Neuronal stem cell (in vitro differentiated cells): ENCODE measurements around the gene CALML4.
"Not testable (repeated sequence)": the region's sequence is repeated elsewhere in the genome, so short reads cannot be mapped to it uniquely, and the experiment has no call there.

ENCODE experiments used
- DNase-seq: peaks from one replicate; pipeline ENCODE4 v3.0.0-alpha.2; 2013; ENCODE audit warnings: low spot score
- H2AFZ ChIP-seq: one replicate; pipeline ENCODE4 v1.6.1; 2013; ENCODE audit warnings: mild to moderate bottlenecking, low read length, inconsistent platforms
- H2AK5ac ChIP-seq: 2 replicates; pipeline ENCODE4 v1.6.1; 2013; ENCODE audit warnings: low read depth, mild to moderate bottlenecking, inconsistent platforms, low read length, moderate library complexity, mixed read lengths
- H2BK120ac ChIP-seq: 2 replicates; pipeline ENCODE4 v1.6.1; 2013; ENCODE audit warnings: low read depth, mild to moderate bottlenecking, inconsistent platforms, low read length, moderate library complexity, mixed read lengths
- H2BK12ac ChIP-seq: one replicate; pipeline ENCODE4 v1.6.1; 2013; ENCODE audit warnings: low read length, inconsistent platforms
- H2BK15ac ChIP-seq: 2 replicates; pipeline ENCODE4 v1.6.1; 2013; ENCODE audit warnings: mild to moderate bottlenecking, low read length, inconsistent platforms, mixed read lengths
- H2BK5ac ChIP-seq: one replicate; pipeline ENCODE4 v1.6.1; 2013; ENCODE audit warnings: inconsistent platforms, mild to moderate bottlenecking, low read length, moderate library complexity
- H3K14ac ChIP-seq: one replicate; pipeline ENCODE4 v1.6.1; 2013; ENCODE audit warnings: low read length, inconsistent platforms
- H3K18ac ChIP-seq: 2 replicates; pipeline ENCODE4 v1.6.1; 2013; ENCODE audit warnings: low read length, inconsistent platforms
- H3K23ac ChIP-seq: 2 replicates; pipeline ENCODE4 v1.6.1; 2013; ENCODE audit warnings: low read depth, mild to moderate bottlenecking, mixed read lengths, low read length, inconsistent platforms; ENCODE audit not compliant: poor library complexity
- H3K27ac ChIP-seq: replicated peaks from 3 replicates; pipeline ENCODE4 v1.5.1; 2013; ENCODE audit warnings: low read length, inconsistent platforms
- H3K27me3 ChIP-seq, 3 experiments: 2 replicates each; pipeline ENCODE4 v1.6.1; 2013; ENCODE audit warnings: low read length in 3 of 3, mild to moderate bottlenecking in 2 of 3, inconsistent platforms in 1 of 3, low read depth in 1 of 3, mixed read lengths in 1 of 3, moderate library complexity in 1 of 3; ENCODE audit not compliant: control insufficient read depth in 3 of 3, insufficient read depth in 3 of 3
- H3K36me3 ChIP-seq, 2 donors: replicated peaks in 1 of 2; 2 replicates each; pipeline ENCODE4 v1.6.1; 2013; ENCODE audit warnings: low read length in 2 of 2; ENCODE audit not compliant: control insufficient read depth in 2 of 2, insufficient read depth in 2 of 2
- H3K4ac ChIP-seq: 2 replicates; pipeline ENCODE4 v1.6.1; 2013; ENCODE audit warnings: inconsistent platforms, mild to moderate bottlenecking, low read length, moderate library complexity
- H3K4me1 ChIP-seq, 2 donors: 1 replicate in 1 of 2; 2 replicates in 1 of 2; pipeline ENCODE4 v1.6.1; 2013; ENCODE audit warnings: low read length in 2 of 2, low read depth in 1 of 2; ENCODE audit not compliant: control insufficient read depth in 2 of 2, insufficient read depth in 1 of 2
- H3K4me2 ChIP-seq: one replicate; pipeline ENCODE4 v1.6.1; 2013; ENCODE audit warnings: mild to moderate bottlenecking, low read length, inconsistent platforms; ENCODE audit not compliant: insufficient read depth, poor library complexity, severe bottlenecking
- H3K4me3 ChIP-seq, 2 donors: 2 replicates each; pipeline ENCODE4 v1.5.1; 2013; ENCODE audit warnings: low read length in 2 of 2, mild to moderate bottlenecking in 2 of 2, inconsistent platforms in 1 of 2, moderate library complexity in 1 of 2
- H3K79me1 ChIP-seq: one replicate; pipeline ENCODE4 v1.6.1; 2013; ENCODE audit warnings: low read depth, mild to moderate bottlenecking, inconsistent platforms, low read length, moderate library complexity
- H3K9ac ChIP-seq: one replicate; pipeline ENCODE4 v1.6.1; 2013; ENCODE audit warnings: mild to moderate bottlenecking, low read depth, low read length, inconsistent platforms; ENCODE audit not compliant: poor library complexity
- H3K9me3 ChIP-seq, 2 donors: replicated peaks in 1 of 2; 2 replicates each; pipeline versions ENCODE3 to v1.6.1; 2013; ENCODE audit warnings: low read length in 2 of 2, mild to moderate bottlenecking in 2 of 2, inconsistent platforms in 1 of 2, low read depth in 1 of 2, mixed read lengths in 1 of 2, moderate library complexity in 1 of 2; ENCODE audit not compliant: control insufficient read depth in 2 of 2, insufficient read depth in 1 of 2
- H4K8ac ChIP-seq: one replicate; pipeline ENCODE4 v1.6.1; 2013; ENCODE audit warnings: low read depth, mild to moderate bottlenecking, inconsistent platforms, low read length, moderate library complexity
- H4K91ac ChIP-seq: one replicate; pipeline ENCODE4 v1.6.1; 2013; ENCODE audit warnings: low read length, low read depth, mild to moderate bottlenecking, inconsistent platforms; ENCODE audit not compliant: poor library complexity
- WGBS, 2 donors: extraction: QIAGEN DNeasy Blood & Tissue Kit; methylation state at CpG; one replicate each; pipeline ENCODE4 v1.1.7; 2013; ENCODE audit warnings: missing lambda C conversion rate in 2 of 2, mixed read lengths in 1 of 2; ENCODE audit not compliant: insufficient read length in 2 of 2, insufficient replicate concordance in 1 of 2; ENCODE audit errors: extremely low coverage in 2 of 2; 5-methylcytosine and 5-hydroxymethylcytosine counted together

CALML4 gene

GRCh38 chr15:68203486-68203885, 1.6 kb downstream of the CALML4 start:
- Histone ChIP-seq H3K27me3 (no peaks in the 10 kb centered on the region), H2BK12ac (no peak overlapping the region), H3K79me1 (peaks cover 10% of the 10 kb centered on the region), H3K4ac (no peak overlapping the region), H4K8ac (no peak overlapping the region), H2BK15ac (no peak overlapping the region), H3K18ac (no peak overlapping the region), H3K14ac (no peak overlapping the region), H4K91ac (no peak overlapping the region), H3K23ac (no peak overlapping the region), H2BK5ac (no peak overlapping the region), H3K4me2 (no peak overlapping the region), H3K9me3 (no peaks in the 10 kb centered on the region), H3K36me3 (peaks cover 3 to 29% of the 10 kb centered on the region in 2 donors), H3K4me3 (no peak overlapping the region), H2BK120ac (no peak overlapping the region), H3K4me1 (peaks cover 5 to 40% of the 10 kb centered on the region in 2 donors), H3K9ac (no peak overlapping the region), H2AK5ac (no peak overlapping the region), H3K27ac (no peak overlapping the region), H2AFZ (no peak overlapping the region)
- no CpG with 5 or more reads among the region's 5 CpGs for WGBS, 2 donors
- no peak for DNase-seq

GRCh38 chr15:68202994-68203393, 2.1 kb downstream of the CALML4 start:
- H3K4me3 ChIP-seq, H3K27me3 ChIP-seq, H2BK5ac ChIP-seq, H3K4me2 ChIP-seq, H3K14ac ChIP-seq, H4K8ac ChIP-seq, H3K27ac ChIP-seq, H3K9ac ChIP-seq, H3K9me3 ChIP-seq, H3K18ac ChIP-seq, DNase-seq, H2BK15ac ChIP-seq, H3K23ac ChIP-seq, H2BK120ac ChIP-seq, H2AK5ac ChIP-seq, H3K79me1 ChIP-seq, H3K4ac ChIP-seq, H2AFZ ChIP-seq, H2BK12ac ChIP-seq, H4K91ac ChIP-seq: not testable (repeated sequence)
- no CpG with 5 or more reads among the region's 7 CpGs for WGBS, 2 donors
- peaks cover 5 to 40% of the 10 kb centered on the region in 2 donors for H3K4me1 ChIP-seq
- peaks cover 0 to 27% of the 10 kb centered on the region in 2 donors for H3K36me3 ChIP-seq

GRCh38 chr15:68201879-68202261, 3.3 kb downstream of the CALML4 start:
- no CpG with 5 or more reads among the region's 3 CpGs for WGBS, 2 donors
- no peak overlapping the region for H3K14ac ChIP-seq
- no peak overlapping the region for H2AFZ ChIP-seq
- no peak overlapping the region for H3K23ac ChIP-seq
- no peak overlapping the region for H2AK5ac ChIP-seq
- peak; percentile 21 for DNase-seq
- peaks cover 2 to 28% of the 10 kb centered on the region in 2 donors for H3K36me3 ChIP-seq
- no peak overlapping the region for H2BK12ac ChIP-seq
- H3K4me1 ChIP-seq: peaks cover 5 to 39% of the 10 kb centered on the region in 2 donors
- H2BK5ac ChIP-seq: no peak overlapping the region
- H3K9ac ChIP-seq: no peak overlapping the region
- H2BK15ac ChIP-seq: no peak overlapping the region
- H3K27me3 ChIP-seq: no peaks in the 10 kb centered on the region
- H3K4me2 ChIP-seq: no peak overlapping the region
- H3K4ac ChIP-seq: no peak overlapping the region
- H4K8ac ChIP-seq: no peak overlapping the region
- no peak overlapping the region for H4K91ac ChIP-seq
- H3K4me3 ChIP-seq: no peak overlapping the region
- no peak overlapping the region for H2BK120ac ChIP-seq
- no peak overlapping the region for H3K18ac ChIP-seq
- H3K27ac ChIP-seq: no peak overlapping the region
- H3K9me3 ChIP-seq: no peaks in the 10 kb centered on the region
- peaks cover 5% of the 10 kb centered on the region for H3K79me1 ChIP-seq

- Histone ChIP-seq H3K27ac (no peak overlapping the region), H3K36me3 (peaks cover 2 to 29% of the 10 kb centered on the region in 2 donors), H2BK12ac (peak overlapping the region; percentile 26), H3K9me3 (no peaks in the 10 kb centered on the region), H3K14ac (no peak overlapping the region), H3K4me2 (no peak overlapping the region), H2BK120ac (no peak overlapping the region), H2BK15ac (peak overlapping the region; percentile 6), H4K91ac (no peak overlapping the region), H3K79me1 (peaks cover 4% of the 10 kb centered on the region), H2AK5ac (no peak overlapping the region), H3K18ac (peak overlapping the region; percentile 18), H4K8ac (no peak overlapping the region), H3K4ac (no peak overlapping the region), H3K4me3 (no peak overlapping the region), H3K4me1 (peaks cover 5 to 37% of the 10 kb centered on the region in 2 donors), H2BK5ac (peak overlapping the region; percentile 59), H2AFZ (no peak overlapping the region), H3K27me3 (no peaks in the 10 kb centered on the region), H3K23ac (no peak overlapping the region), H3K9ac (no peak overlapping the region)
- no CpG with 5 or more reads among the region's 7 CpGs for WGBS, 2 donors
- no peak for DNase-seq
Observed at GRCh38 chr15:68201153-68201878, 3.8 kb downstream of the CALML4 start.
